ENCODE measurements around the gene STAT3. TPM values are rescaled to one million over a fixed set of nuclear protein-coding genes. Genes with fewer than 3 reads are reported as not detected.

STAT3 gene
- polyA plus RNA-seq, 1 of the 3 experiments (the other 2 are of a cell fraction) = 35.7 TPM

- Histone ChIP-seq H4K20me1 (ENCODE audit: insufficient read depth) (peaks cover 38% of the 10 kb centered on the region), H3K9me2 (no peaks in the 10 kb centered on the region), H3K9me3 (no peaks in the 10 kb centered on the region), H3K9ac (no peak overlapping the region), H3F3A (replicated peaks; ENCODE audit: insufficient read depth) (peaks cover 6% of the 10 kb centered on the region), H3K4me3 (ENCODE audit: low read depth in 2 of 2, low read length in 1 of 2) (no peak overlapping the region), H3K36me3 (replicated peaks in 1 of 2; ENCODE audit: control insufficient read depth in 1 of 2, insufficient read depth in 2 of 2, low read length in 1 of 2) (no peaks in the 10 kb centered on the region), H3K4me2 (no peak overlapping the region), H3K27me3 (ENCODE audit: insufficient read depth) (no peaks in the 10 kb centered on the region), H3K79me2 (ENCODE audit: insufficient read depth) (peaks cover 85% of the 10 kb centered on the region), H3K4me1 (ENCODE audit: control insufficient read depth in 1 of 2, insufficient read depth in 2 of 2, low read depth in 1 of 2, low read length in 1 of 2) (peaks cover 10 to 12% of the 10 kb centered on the region in 2 experiments), H3K27ac (ENCODE audit: low read depth in 2 of 2, low read length in 1 of 2) (no peak overlapping the region), H2AFZ (ENCODE audit: low read depth) (no peak overlapping the region)
- 88% methylated on average over 3 of the region's 3 CpGs for WGBS (ENCODE audit: low lambda C conversion rate)
- TF ChIP-seq MXI1 (IDR thresholded peaks at IDR 0.05; ENCODE audit: low read depth, low read length) = no peak
- no peak for TF ChIP-seq IRF3 (IDR thresholded peaks at IDR 0.05; ENCODE audit: low read depth, low read length)
- no peak for TF ChIP-seq FOSL2 (IDR thresholded peaks at IDR 0.05; ENCODE audit: borderline replicate concordance, low read depth)
- TF ChIP-seq RFX5 (IDR thresholded peaks at IDR 0.05; ENCODE audit: low read length) = no peak
- TF ChIP-seq FOXJ3 (CRISPR knock-in tag; IDR thresholded peaks at IDR 0.05) = no peak
- no peak for TF ChIP-seq TCF12 (IDR thresholded peaks at IDR 0.05)
- TF ChIP-seq ZBTB33 (IDR thresholded peaks at IDR 0.05; ENCODE audit: borderline replicate concordance, low read depth) = no peak
- no peak for TF ChIP-seq EP300 (IDR thresholded peaks at IDR 0.05; ENCODE audit: borderline replicate concordance in 1 of 2, low read depth in 1 of 2, low read length in 1 of 2)
- TF ChIP-seq PBX3 (IDR thresholded peaks at IDR 0.05) = no peak
- TF ChIP-seq CHD2 (IDR thresholded peaks at IDR 0.05; ENCODE audit: low read length, partially characterized antibody) = no peak
- no peak for TF ChIP-seq NRF1 (IDR thresholded peaks at IDR 0.05; ENCODE audit: low read depth, low read length)
- TF ChIP-seq USF1 (IDR thresholded peaks at IDR 0.05; ENCODE audit: borderline replicate concordance, low read depth) = no peak
- no peak for TF ChIP-seq REST (IDR thresholded peaks at IDR 0.05; ENCODE audit: low read depth, low read length)
- no peak for TF ChIP-seq SIN3A (IDR thresholded peaks at IDR 0.05; ENCODE audit: borderline replicate concordance, low read depth, low read length)
- TF ChIP-seq MEF2A (IDR thresholded peaks at IDR 0.05; ENCODE audit: borderline replicate concordance, low read depth) = no peak
- DNase-seq = no peak
- POLR2A ChIA-PET = no interaction called here
- CTCF ChIA-PET = interaction anchor here (0.8 to 1.8 kb wide), 5 partner anchors 18 to 51 kb away, joined by 3 to 8 read pairs (median 5); partner anchors contain the start of gene STAT5A
Observed at GRCh38 chr17:42271006-42271778, 117.0 kb downstream of the STAT3 start.
